Neural progenitor cell (in vitro differentiated cells): ENCODE results near the gene TPPP2.

Experiments
- EZH2 ChIP-seq: fragments of 200-600 bp; sonication (generic); IDR thresholded peaks from 2 replicates; pipeline ENCODE4 v1.6.1; 2017; ENCODE audit warnings: antibody characterized with exemption, mild to moderate bottlenecking, moderate library complexity
- EZH2phosphoT487 ChIP-seq: fragments of 200-600 bp; sonication (generic); IDR thresholded peaks from 2 replicates; pipeline ENCODE4 v1.6.1; 2017; ENCODE audit warnings: antibody characterized with exemption
- TF ChIP-seq, protein P1 (sequence below): fragments of 200-600 bp; sonication (generic); IDR thresholded peaks from 2 replicates; pipeline ENCODE4 v1.5.1; 2017; ENCODE audit warnings: antibody characterized with exemption, mild to moderate bottlenecking

DNA sequence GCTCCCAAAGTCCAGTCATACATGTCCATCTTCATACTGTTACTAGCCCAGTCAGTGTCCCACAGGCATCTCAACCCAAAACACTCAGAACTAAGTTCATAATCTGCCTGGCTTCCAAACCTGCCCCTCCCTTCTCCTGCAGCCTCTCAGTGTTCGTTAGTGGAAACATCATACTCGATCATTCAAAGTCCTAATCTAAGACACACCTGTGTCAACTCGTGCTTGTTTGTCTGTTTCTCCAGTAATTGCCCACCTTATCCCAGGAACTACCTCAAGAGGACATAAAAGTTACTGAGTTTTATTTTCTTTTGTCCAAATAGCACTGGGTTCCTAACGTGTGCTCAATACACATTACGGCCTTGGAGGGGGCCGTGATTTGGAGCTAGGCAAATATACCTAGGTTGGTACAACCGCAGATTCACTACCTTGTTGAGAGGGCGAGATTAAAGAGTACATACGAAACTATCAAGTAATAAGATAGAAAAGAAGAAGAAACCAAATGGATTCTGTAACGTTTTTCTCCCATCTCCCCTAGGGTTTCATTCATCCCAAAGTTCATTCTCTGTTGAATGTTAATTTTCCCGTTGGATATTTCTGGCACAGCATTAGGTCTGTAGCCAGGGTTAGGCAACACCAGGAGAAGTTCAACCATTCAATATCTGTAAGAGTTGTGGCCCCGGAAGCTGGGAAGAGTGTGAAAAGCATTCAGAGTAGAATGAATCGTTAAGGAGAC is 30.8 kb downstream of the TPPP2 start:
- TF ChIP-seq, protein P1, sequence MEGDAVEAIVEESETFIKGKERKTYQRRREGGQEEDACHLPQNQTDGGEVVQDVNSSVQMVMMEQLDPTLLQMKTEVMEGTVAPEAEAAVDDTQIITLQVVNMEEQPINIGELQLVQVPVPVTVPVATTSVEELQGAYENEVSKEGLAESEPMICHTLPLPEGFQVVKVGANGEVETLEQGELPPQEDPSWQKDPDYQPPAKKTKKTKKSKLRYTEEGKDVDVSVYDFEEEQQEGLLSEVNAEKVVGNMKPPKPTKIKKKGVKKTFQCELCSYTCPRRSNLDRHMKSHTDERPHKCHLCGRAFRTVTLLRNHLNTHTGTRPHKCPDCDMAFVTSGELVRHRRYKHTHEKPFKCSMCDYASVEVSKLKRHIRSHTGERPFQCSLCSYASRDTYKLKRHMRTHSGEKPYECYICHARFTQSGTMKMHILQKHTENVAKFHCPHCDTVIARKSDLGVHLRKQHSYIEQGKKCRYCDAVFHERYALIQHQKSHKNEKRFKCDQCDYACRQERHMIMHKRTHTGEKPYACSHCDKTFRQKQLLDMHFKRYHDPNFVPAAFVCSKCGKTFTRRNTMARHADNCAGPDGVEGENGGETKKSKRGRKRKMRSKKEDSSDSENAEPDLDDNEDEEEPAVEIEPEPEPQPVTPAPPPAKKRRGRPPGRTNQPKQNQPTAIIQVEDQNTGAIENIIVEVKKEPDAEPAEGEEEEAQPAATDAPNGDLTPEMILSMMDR, result no peak
- TF ChIP-seq EZH2 (no peak), EZH2phosphoT487 (no peak)
